NCI-H226 (cell line): ENCODE results near the gene USP28.
"Not testable (repeated sequence)": the region's sequence is repeated elsewhere in the genome, so short reads cannot be mapped to it uniquely, and the experiment has no call there.

ENCODE experiments used
- DNase-seq: peaks from one replicate; pipeline ENCODE4 v3.0.0-alpha.2; 2015

Gene USP28

GRCh38 chr11:113829751-113830150 is 45.6 kb downstream of the USP28 start:
- no peak for DNase-seq

GRCh38 chr11:113828191-113828590 is 47.2 kb downstream of the USP28 start:
- DNase-seq: no peak

- DNase-seq: no peak
Observed at GRCh38 chr11:113827477-113827876, 47.9 kb downstream of the USP28 start.

- peak; percentile 24 for DNase-seq
Observed at GRCh38 chr11:113818426-113818825, 56.9 kb downstream of the USP28 start.

- DNase-seq: no peak
Observed at GRCh38 chr11:113817626-113818025, 57.7 kb downstream of the USP28 start.

- no peak for DNase-seq
Observed at GRCh38 chr11:113817162-113817561, 58.2 kb downstream of the USP28 start.

GRCh38 chr11:113814181-113814580 is 61.2 kb downstream of the USP28 start:
- no peak for DNase-seq

- DNase-seq: no peak
Observed at GRCh38 chr11:113808931-113809330, 66.4 kb downstream of the USP28 start.

- no peak for DNase-seq
Observed at GRCh38 chr11:113806406-113806805, 69.0 kb downstream of the USP28 start.

GRCh38 chr11:113805640-113806039 is 69.7 kb downstream of the USP28 start:
- no peak for DNase-seq

GRCh38 chr11:113802621-113803020 is 72.8 kb downstream of the USP28 start:
- DNase-seq: no peak

GRCh38 chr11:113796663-113797259 is 78.6 kb downstream of the USP28 start:
- no peak for DNase-seq

- DNase-seq: no peak
Observed at GRCh38 chr11:113789675-113790320, 85.6 kb downstream of the USP28 start.

GRCh38 chr11:113789016-113789415 is 86.4 kb downstream of the USP28 start:
- DNase-seq: not testable (repeated sequence)

- DNase-seq: no peak
Observed at GRCh38 chr11:113782134-113782533, 93.2 kb downstream of the USP28 start.

GRCh38 chr11:113781682-113782081 is 93.7 kb downstream of the USP28 start:
- DNase-seq: no peak

GRCh38 chr11:113779496-113779895 is 95.9 kb downstream of the USP28 start, which contains the start of gene CLDN25:
CLDN25 (plus strand) TSS chr11:113779796; CDS start chr11:113779796, 0 bp downstream.
- no peak for DNase-seq

- DNase-seq: no peak
Observed at GRCh38 chr11:113778111-113778910, 97.1 kb downstream of the USP28 start.

- DNase-seq: no peak
Observed at GRCh38 chr11:113774174-113774503, 101.2 kb downstream of the USP28 start.

GRCh38 chr11:113773416-113774173 is 101.8 kb downstream of the USP28 start, which contains the start of gene ZW10:
ZW10 (minus strand) TSS chr11:113773692; CDS start chr11:113773666, 26 bp downstream.
- DNase-seq: peak; percentile 93

GRCh38 chr11:113773092-113773415 is 102.3 kb downstream of the USP28 start:
- DNase-seq: no peak

GRCh38 chr11:113771964-113772363 is 103.4 kb downstream of the USP28 start:
- no peak for DNase-seq

GRCh38 chr11:113764527-113765219 is 110.7 kb downstream of the USP28 start:
- DNase-seq: no peak
